Keratinocyte (primary cell): ENCODE measurements around the gene PTCD2. TPM values are rescaled to one million over a fixed set of nuclear protein-coding genes. Genes with fewer than 3 reads are reported as not detected.

Experiments
- DNase-seq: peaks from one replicate; pipeline ENCODE4 v3.0.0-alpha.2; 2011; ENCODE audit warnings: low read depth, missing footprints, low spot score
- FAIRE-seq: peaks from 2 replicates; lab custom pipeline; 2011; peaks lifted over from hg19 to GRCh38; lab: Jason Lieb, UNC
- H2AFZ ChIP-seq: 2 replicates; pipeline ENCODE4 v1.6.0; 2012; ENCODE audit warnings: low read length, control low read depth, inconsistent platforms; ENCODE audit not compliant: control insufficient read depth
- H3K27ac ChIP-seq: 2 replicates; pipeline ENCODE4 v1.5.1; 2011; ENCODE audit warnings: low read length; ENCODE audit not compliant: control insufficient read depth, insufficient read depth
- H3K27me3 ChIP-seq: 3 replicates; pipeline ENCODE4 v1.6.0; 2011; ENCODE audit warnings: low read length; ENCODE audit not compliant: control insufficient read depth, insufficient read depth; ENCODE audit errors: extremely low read depth
- H3K36me3 ChIP-seq, 2 experiments: 2 replicates in 1 of 2; 3 replicates in 1 of 2; pipeline ENCODE4 v1.5.1; 2011; ENCODE audit warnings: low read length in 2 of 2, mild to moderate bottlenecking in 1 of 2; ENCODE audit not compliant: control insufficient read depth in 2 of 2, insufficient read depth in 2 of 2; ENCODE audit errors: extremely low read depth in 1 of 2
- H3K4me1 ChIP-seq: 3 replicates; pipeline ENCODE4 v1.5.1; 2011; ENCODE audit warnings: low read length; ENCODE audit not compliant: control insufficient read depth, insufficient read depth; ENCODE audit errors: extremely low read depth
- H3K4me2 ChIP-seq: 3 replicates; pipeline ENCODE4 v1.6.0; 2011; ENCODE audit warnings: low read depth, low read length; ENCODE audit not compliant: control insufficient read depth, insufficient read depth; ENCODE audit errors: extremely low read depth
- H3K4me3 ChIP-seq, 3 experiments: fragments of 200-600 bp in 1 of 3; sonication (generic) in 1 of 3; 2 replicates in 2 of 3; 3 replicates in 1 of 3; pipeline ENCODE4 v1.5.1; 2011 to 2016; ENCODE audit warnings: low read length in 3 of 3, mild to moderate bottlenecking in 3 of 3, control low read depth in 2 of 3, inconsistent platforms in 1 of 3, low read depth in 1 of 3, mixed read lengths in 1 of 3, mixed run types in 1 of 3, moderate library complexity in 1 of 3; ENCODE audit not compliant: control insufficient read depth in 2 of 3, insufficient read depth in 2 of 3; ENCODE audit errors: extremely low read depth in 1 of 3
- H3K79me2 ChIP-seq: 2 replicates; pipeline ENCODE4 v1.6.0; 2012; ENCODE audit warnings: low read length; ENCODE audit not compliant: control insufficient read depth, insufficient read depth
- H3K9ac ChIP-seq: 3 replicates; pipeline ENCODE4 v1.6.0; 2011; ENCODE audit warnings: low read length; ENCODE audit not compliant: control insufficient read depth, insufficient read depth; ENCODE audit errors: extremely low read depth
- H3K9me1 ChIP-seq: 3 replicates; pipeline ENCODE4 v1.6.0; 2011; ENCODE audit warnings: low read length; ENCODE audit not compliant: control insufficient read depth, insufficient read depth; ENCODE audit errors: extremely low read depth
- H3K9me3 ChIP-seq: 2 replicates; pipeline ENCODE4 v1.5.1; 2012; ENCODE audit warnings: low read depth, low read length; ENCODE audit not compliant: control insufficient read depth
- H4K20me1 ChIP-seq: 3 replicates; pipeline ENCODE4 v1.6.0; 2011; ENCODE audit warnings: low read length; ENCODE audit not compliant: control insufficient read depth, insufficient read depth; ENCODE audit errors: extremely low read depth
- EZH2 ChIP-seq: IDR thresholded peaks from one replicate; pipeline ENCODE4 v1.6.1; 2012; ENCODE audit warnings: inconsistent platforms, mild to moderate bottlenecking, low read length, moderate library complexity
- dilution Hi-C: fragments of 300-500 bp; cut with MboI; formaldehyde crosslinking; loops from one replicate; pipeline ENCODE4 v1.7.0; 2020; ENCODE audit warnings: low sequenced_read_pairs; ENCODE audit not compliant: extremely low pct_ligation_motif_present
- polyA plus RNA-seq, 5 experiments: library from polyadenylated mRNA; depleted of rRNA in 3 of 5; stranded (reverse) in 3 of 5; stranded (forward) in 1 of 5; unstranded in 1 of 5; fragments of >200 nt; gene quantifications; 1 replicate in 1 of 5; 2 replicates in 3 of 5; 3 replicates in 1 of 5; pipeline versions ENCODE4 v1.2.1 to v1.2.3, GENCODE V29; 2011 to 2012; ENCODE audit warnings: missing spikeins in 2 of 5, low read depth in 1 of 5, low replicate concordance in 1 of 5
- TF ChIP-seq, protein P1 (sequence below), 3 experiments: IDR thresholded peaks in 1 of 3; conservative IDR thresholded peaks in 1 of 3; optimal IDR thresholded peaks in 1 of 3; 2 replicates in 2 of 3; 3 replicates in 1 of 3; pipeline versions ENCODE3 to v1.5.1; 2011; ENCODE audit warnings: low read length in 3 of 3, mild to moderate bottlenecking in 3 of 3, moderate library complexity in 2 of 3, control low read depth in 1 of 3, inconsistent platforms in 1 of 3; ENCODE audit not compliant: insufficient read depth in 2 of 3; ENCODE audit errors: extremely low read depth in 1 of 3

The PTCD2 gene
- polyA plus RNA-seq, 1 donor (not counting 4 experiments of a cell fraction or from before 2014, with no cell fraction given), result 13.1 TPM

DNA sequence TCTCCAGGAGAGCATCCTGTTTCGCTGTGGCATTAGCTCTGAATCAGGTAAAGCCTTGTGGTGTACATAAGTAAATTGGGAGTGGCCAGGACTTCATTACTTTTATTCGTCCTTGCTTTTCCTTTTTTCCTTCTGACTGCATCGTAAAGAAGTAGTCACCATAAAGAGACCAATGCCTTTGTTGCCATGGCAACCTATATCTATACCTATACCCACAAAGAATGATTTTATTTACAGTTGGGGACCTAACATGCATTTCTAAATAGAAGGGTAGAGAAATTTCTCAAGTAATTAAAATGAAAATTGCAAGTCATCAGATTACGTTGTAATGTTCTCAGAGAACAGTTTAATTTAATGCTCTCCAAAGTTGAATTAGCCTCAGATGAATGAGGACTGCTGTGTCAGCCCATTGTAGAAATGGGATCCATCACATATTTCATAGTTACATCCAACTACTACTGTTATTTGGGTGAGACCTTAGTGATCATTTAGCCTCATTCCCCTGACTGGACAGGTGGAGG is 18.6 kb downstream of the PTCD2 start:
- no peaks in the 10 kb centered on the region for H3K9me1 ChIP-seq
- no peak overlapping the region for H3K4me3 ChIP-seq
- H3K9me3 ChIP-seq, result no peaks in the 10 kb centered on the region
- FAIRE-seq (no peak), DNase-seq (no peak)
- H2AFZ ChIP-seq, result no peak overlapping the region
- TF ChIP-seq, protein P1, sequence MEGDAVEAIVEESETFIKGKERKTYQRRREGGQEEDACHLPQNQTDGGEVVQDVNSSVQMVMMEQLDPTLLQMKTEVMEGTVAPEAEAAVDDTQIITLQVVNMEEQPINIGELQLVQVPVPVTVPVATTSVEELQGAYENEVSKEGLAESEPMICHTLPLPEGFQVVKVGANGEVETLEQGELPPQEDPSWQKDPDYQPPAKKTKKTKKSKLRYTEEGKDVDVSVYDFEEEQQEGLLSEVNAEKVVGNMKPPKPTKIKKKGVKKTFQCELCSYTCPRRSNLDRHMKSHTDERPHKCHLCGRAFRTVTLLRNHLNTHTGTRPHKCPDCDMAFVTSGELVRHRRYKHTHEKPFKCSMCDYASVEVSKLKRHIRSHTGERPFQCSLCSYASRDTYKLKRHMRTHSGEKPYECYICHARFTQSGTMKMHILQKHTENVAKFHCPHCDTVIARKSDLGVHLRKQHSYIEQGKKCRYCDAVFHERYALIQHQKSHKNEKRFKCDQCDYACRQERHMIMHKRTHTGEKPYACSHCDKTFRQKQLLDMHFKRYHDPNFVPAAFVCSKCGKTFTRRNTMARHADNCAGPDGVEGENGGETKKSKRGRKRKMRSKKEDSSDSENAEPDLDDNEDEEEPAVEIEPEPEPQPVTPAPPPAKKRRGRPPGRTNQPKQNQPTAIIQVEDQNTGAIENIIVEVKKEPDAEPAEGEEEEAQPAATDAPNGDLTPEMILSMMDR (optimal IDR thresholded peaks at IDR 0.05 in 1 of 3, IDR thresholded peaks at IDR 0.05 in 1 of 3, conservative IDR thresholded peaks at IDR 0.05 in 1 of 3; ENCODE audit: extremely low read depth in 1 of 3, insufficient read depth in 2 of 3, low read length in 3 of 3), result no peak
- H3K36me3 ChIP-seq, result peaks cover 7 to 13% of the 10 kb centered on the region in 2 experiments
- H4K20me1 ChIP-seq, result no peaks in the 10 kb centered on the region
- no peaks in the 10 kb centered on the region for H3K79me2 ChIP-seq
- no peak overlapping the region for H3K9ac ChIP-seq
- dilution Hi-C loops, result no loop called here
- H3K27me3 ChIP-seq, result no peaks in the 10 kb centered on the region
- H3K4me2 ChIP-seq, result no peak overlapping the region
- no peak overlapping the region for H3K27ac ChIP-seq
- no peaks in the 10 kb centered on the region for H3K4me1 ChIP-seq

DNA sequence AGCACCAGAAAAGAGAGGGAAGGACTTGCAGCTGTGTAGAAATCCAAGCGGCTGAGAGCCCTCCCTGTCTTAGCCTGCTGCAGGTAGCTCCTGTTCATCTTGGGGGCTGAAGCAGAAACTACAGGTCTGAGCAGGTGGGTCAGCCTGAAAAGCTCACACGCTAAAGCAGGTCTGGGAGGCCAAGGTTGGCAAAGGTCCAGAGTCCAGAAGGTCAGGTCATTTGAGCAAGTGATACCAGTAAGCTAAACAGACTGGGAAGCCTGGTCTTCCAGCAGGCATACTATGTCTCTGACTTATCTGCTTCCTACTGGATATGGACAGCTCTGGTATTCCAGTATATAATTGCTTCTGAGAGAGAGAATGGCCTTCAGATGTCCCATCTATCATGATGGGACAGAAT is 26.2 kb downstream of the PTCD2 start:
- dilution Hi-C loops, result no loop called here
- DNase-seq, result no peak
- no peak overlapping the region for H3K27ac ChIP-seq

More for the DNA sequence above, 26.2 kb downstream of the PTCD2 start:
- peaks cover 19% of the 10 kb centered on the region for H3K4me1 ChIP-seq
- no peak overlapping the region for H2AFZ ChIP-seq
- TF ChIP-seq, protein P1 (optimal IDR thresholded peaks at IDR 0.05 in 1 of 3, IDR thresholded peaks at IDR 0.05 in 1 of 3, conservative IDR thresholded peaks at IDR 0.05 in 1 of 3; ENCODE audit: extremely low read depth in 1 of 3, insufficient read depth in 2 of 3, low read length in 3 of 3), result no peak
- no peak for TF ChIP-seq EZH2
- no peaks in the 10 kb centered on the region for H3K27me3 ChIP-seq
- no peak overlapping the region for H3K9ac ChIP-seq
- FAIRE-seq, result no peak
- H3K4me3 ChIP-seq, result no peak overlapping the region
- H3K9me3 ChIP-seq, result no peaks in the 10 kb centered on the region
- H3K9me1 ChIP-seq, result no peaks in the 10 kb centered on the region
- peaks cover 3 to 12% of the 10 kb centered on the region in 2 experiments for H3K36me3 ChIP-seq
- no peaks in the 10 kb centered on the region for H4K20me1 ChIP-seq
- H3K79me2 ChIP-seq, result no peaks in the 10 kb centered on the region
- H3K4me2 ChIP-seq, result no peak overlapping the region
